HG02610 (cell line): ENCODE data around the gene SBNO2.

ENCODE experiments used
- ATAC-seq: cut with Tn5 transposase; IDR thresholded peaks from one replicate; pipeline ENCODE4 v1.9.1; 2021; ENCODE audit warnings: mild to moderate bottlenecking, moderate library complexity; ENCODE audit not compliant: unreplicated experiment

SBNO2 gene

GRCh38 chr19:1063909-1064660, 110.0 kb downstream of the SBNO2 start:
- ATAC-seq, result no peak

GRCh38 chr19:1063030-1063908, 110.8 kb downstream of the SBNO2 start:
- ATAC-seq, result no peak

- ATAC-seq, result no peak
Observed at GRCh38 chr19:1062387-1063029, 111.6 kb downstream of the SBNO2 start.

- no peak for ATAC-seq
Observed at GRCh38 chr19:1061987-1062386, 112.1 kb downstream of the SBNO2 start.

- no peak for ATAC-seq
Observed at GRCh38 chr19:1060689-1061088, 113.4 kb downstream of the SBNO2 start.

- no peak for ATAC-seq
Observed at GRCh38 chr19:1058112-1058511, 116.0 kb downstream of the SBNO2 start.
